ENCODE measurements around the gene ITGAD. TPM values are rescaled to one million over a fixed set of nuclear protein-coding genes. Genes with fewer than 3 reads are reported as not detected.

ITGAD gene
- total and polyA plus RNA-seq, 2 of the 13 experiments (the other 11 are each of a cell fraction or from before 2014, with no cell fraction given): not detected

DNA sequence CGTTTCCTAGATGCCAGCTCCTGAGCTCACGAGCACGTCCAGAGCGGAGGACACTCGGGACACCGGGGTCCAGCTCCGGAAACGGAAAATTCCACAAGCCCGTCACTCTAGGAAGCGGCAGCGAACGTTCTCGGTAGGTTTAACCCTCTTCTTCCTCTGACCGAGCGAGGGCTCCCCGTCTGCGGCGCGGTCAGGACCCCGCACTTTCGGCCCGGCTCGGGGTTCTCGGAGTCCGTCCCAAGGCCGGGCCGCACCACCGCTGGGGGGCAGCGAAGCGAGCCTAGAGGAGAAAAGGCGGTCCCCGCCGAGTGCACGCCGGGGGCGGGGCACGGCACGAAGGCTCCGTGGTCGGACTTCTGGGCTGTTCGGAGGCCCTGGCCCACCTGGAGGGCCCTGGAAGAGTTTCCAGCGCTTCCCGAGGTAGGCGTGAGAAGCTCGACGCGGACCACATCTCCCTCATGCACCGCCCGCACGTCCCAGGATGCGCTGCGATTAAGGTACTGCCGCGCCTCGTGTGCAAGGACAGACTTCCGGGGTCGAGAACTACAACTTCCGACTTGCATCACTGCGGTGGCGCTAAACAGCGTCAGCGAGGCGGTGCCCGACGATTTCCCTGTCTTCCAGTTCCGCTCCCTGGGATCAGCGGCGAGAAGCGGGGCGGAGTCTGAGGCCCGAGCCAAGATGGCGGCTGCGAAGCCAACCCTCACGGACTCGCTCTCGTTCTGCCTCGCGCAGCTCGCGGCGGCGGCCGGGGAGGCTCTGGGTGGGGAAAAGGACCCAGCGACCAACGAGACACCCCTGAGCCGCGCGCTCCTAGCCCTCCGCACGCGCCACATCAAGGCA, 65.9 kb downstream of the ITGAD start, which contains the start of gene ARMC5 (continued):
- TF ChIP-seq, protein P1, sequence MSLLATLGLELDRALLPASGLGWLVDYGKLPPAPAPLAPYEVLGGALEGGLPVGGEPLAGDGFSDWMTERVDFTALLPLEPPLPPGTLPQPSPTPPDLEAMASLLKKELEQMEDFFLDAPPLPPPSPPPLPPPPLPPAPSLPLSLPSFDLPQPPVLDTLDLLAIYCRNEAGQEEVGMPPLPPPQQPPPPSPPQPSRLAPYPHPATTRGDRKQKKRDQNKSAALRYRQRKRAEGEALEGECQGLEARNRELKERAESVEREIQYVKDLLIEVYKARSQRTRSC (CRISPR knock-in tag; IDR thresholded peaks at IDR 0.05; ENCODE audit: low read depth): no peak
- TF ChIP-seq ZNF746 (CRISPR knock-in tag; IDR thresholded peaks at IDR 0.05) (no peak), ZNF264 (CRISPR knock-in tag; IDR thresholded peaks at IDR 0.05) (peak; percentile 19), ZSCAN22 (CRISPR knock-in tag; IDR thresholded peaks at IDR 0.05) (no peak), ESRRA (CRISPR knock-in tag; IDR thresholded peaks at IDR 0.05; ENCODE audit: low read depth) (no peak), ARNT (IDR thresholded peaks at IDR 0.05) (no peak), KAT8 (CRISPR knock-in tag; IDR thresholded peaks at IDR 0.05) (peak; percentile 97), ISL2 (CRISPR knock-in tag; IDR thresholded peaks at IDR 0.05) (peak; percentile 54), ZIK1 (CRISPR knock-in tag; IDR thresholded peaks at IDR 0.05; ENCODE audit: borderline replicate concordance, low read depth) (peak; percentile 87; the same call in 1 of the 2 replicates), SP2 (CRISPR knock-in tag; IDR thresholded peaks at IDR 0.05) (peak; percentile 67), ZNF776 (CRISPR knock-in tag; IDR thresholded peaks at IDR 0.05) (peak; percentile 95), PRPF4 (IDR thresholded peaks at IDR 0.05; ENCODE audit: low read depth, low read length, poor library complexity, severe bottlenecking) (no peak), SOX5 (CRISPR knock-in tag; IDR thresholded peaks at IDR 0.05; ENCODE audit: borderline replicate concordance) (peak; percentile 73), ZNF431 (CRISPR knock-in tag; IDR thresholded peaks at IDR 0.05; ENCODE audit: borderline replicate concordance, low read depth) (peak; percentile 92), MAFF (IDR thresholded peaks at IDR 0.05; ENCODE audit: low read depth, low read length) (no peak; the same call in 1 of the 2 replicates), ZNF781 (CRISPR knock-in tag; IDR thresholded peaks at IDR 0.05; ENCODE audit: borderline replicate concordance, not compliant biosample characterization) (peak; percentile 48), TBX3 (IDR thresholded peaks at IDR 0.05; ENCODE audit: borderline replicate concordance) (peak; percentile 48; the same call in 1 of the 2 replicates), ZBTB3 (CRISPR knock-in tag; IDR thresholded peaks at IDR 0.05; ENCODE audit: borderline replicate concordance, low read depth) (0 out of 2 replicates have a peak, but pooled peaks have one; percentile 33), ARNTL (CRISPR knock-in tag; IDR thresholded peaks at IDR 0.05) (peak; percentile 78; the same call in 1 of the 2 replicates), DPF2 (CRISPR knock-in tag; IDR thresholded peaks at IDR 0.05; ENCODE audit: borderline replicate concordance, low read depth) (no peak), ELF4 (CRISPR knock-in tag; IDR thresholded peaks at IDR 0.05; ENCODE audit: borderline replicate concordance) (peak; percentile 98)
- TF ChIP-seq, protein P2, sequence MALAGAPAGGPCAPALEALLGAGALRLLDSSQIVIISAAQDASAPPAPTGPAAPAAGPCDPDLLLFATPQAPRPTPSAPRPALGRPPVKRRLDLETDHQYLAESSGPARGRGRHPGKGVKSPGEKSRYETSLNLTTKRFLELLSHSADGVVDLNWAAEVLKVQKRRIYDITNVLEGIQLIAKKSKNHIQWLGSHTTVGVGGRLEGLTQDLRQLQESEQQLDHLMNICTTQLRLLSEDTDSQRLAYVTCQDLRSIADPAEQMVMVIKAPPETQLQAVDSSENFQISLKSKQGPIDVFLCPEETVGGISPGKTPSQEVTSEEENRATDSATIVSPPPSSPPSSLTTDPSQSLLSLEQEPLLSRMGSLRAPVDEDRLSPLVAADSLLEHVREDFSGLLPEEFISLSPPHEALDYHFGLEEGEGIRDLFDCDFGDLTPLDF (CRISPR knock-in tag; IDR thresholded peaks at IDR 0.05): peak; percentile 91
- TF ChIP-seq, protein P3, sequence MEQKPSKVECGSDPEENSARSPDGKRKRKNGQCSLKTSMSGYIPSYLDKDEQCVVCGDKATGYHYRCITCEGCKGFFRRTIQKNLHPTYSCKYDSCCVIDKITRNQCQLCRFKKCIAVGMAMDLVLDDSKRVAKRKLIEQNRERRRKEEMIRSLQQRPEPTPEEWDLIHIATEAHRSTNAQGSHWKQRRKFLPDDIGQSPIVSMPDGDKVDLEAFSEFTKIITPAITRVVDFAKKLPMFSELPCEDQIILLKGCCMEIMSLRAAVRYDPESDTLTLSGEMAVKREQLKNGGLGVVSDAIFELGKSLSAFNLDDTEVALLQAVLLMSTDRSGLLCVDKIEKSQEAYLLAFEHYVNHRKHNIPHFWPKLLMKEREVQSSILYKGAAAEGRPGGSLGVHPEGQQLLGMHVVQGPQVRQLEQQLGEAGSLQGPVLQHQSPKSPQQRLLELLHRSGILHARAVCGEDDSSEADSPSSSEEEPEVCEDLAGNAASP (CRISPR knock-in tag; IDR thresholded peaks at IDR 0.05; ENCODE audit: borderline replicate concordance): peak; percentile 73
- TF ChIP-seq, protein P4, sequence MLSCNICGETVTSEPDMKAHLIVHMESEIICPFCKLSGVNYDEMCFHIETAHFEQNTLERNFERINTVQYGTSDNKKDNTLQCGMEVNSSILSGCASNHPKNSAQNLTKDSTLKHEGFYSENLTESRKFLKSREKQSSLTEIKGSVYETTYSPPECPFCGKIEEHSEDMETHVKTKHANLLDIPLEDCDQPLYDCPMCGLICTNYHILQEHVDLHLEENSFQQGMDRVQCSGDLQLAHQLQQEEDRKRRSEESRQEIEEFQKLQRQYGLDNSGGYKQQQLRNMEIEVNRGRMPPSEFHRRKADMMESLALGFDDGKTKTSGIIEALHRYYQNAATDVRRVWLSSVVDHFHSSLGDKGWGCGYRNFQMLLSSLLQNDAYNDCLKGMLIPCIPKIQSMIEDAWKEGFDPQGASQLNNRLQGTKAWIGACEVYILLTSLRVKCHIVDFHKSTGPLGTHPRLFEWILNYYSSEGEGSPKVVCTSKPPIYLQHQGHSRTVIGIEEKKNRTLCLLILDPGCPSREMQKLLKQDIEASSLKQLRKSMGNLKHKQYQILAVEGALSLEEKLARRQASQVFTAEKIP (CRISPR knock-in tag; IDR thresholded peaks at IDR 0.05; ENCODE audit: borderline replicate concordance): no peak

All from HepG2 (cell line).